HepG2 (cell line): ENCODE results near the gene CAMTA1. TPM values are rescaled to one million over a fixed set of nuclear protein-coding genes. Genes with fewer than 3 reads are reported as not detected.

Experiments
- ATAC-seq: fragments of 200-7000 bp; cut with Tn5 transposase; 3 replicates; pipeline ENCODE4 v1.9.1; 2020; ENCODE audit warnings: mild to moderate bottlenecking, moderate library complexity
- BruUV-seq: library from RNA; stranded (reverse); fragments of 400-500 nt; replicated peaks from 2 replicates; lab custom pipeline; 2021; lab: Mats Ljungman, UMichigan
- CTCF ChIA-PET: fragments of 300-600 bp; formaldehyde crosslinking; extraction: SDS; loops from one replicate; lab custom pipeline; 2021; ENCODE audit warnings: low total read pairs, inconsistent platforms, low intra/inter-chr PET ratio; lab: Yijun Ruan, JAX
- POLR2A ChIA-PET: fragments of 350-600 bp; sonication (Branson Sonifier 250); formaldehyde crosslinking; loops from one replicate; lab custom pipeline; 2020; ENCODE audit warnings: antibody characterized with exemption, inconsistent platforms; lab: Yijun Ruan, JAX
- DNase-seq: peaks from one replicate; pipeline ENCODE4 v3.0.0-alpha.2; 2015; ENCODE audit warnings: low spot score
- FAIRE-seq: peaks from 3 replicates; lab custom pipeline; 2011; peaks lifted over from hg19 to GRCh38; lab: Jason Lieb, UNC
- H2AFZ ChIP-seq: one replicate; pipeline ENCODE4 v1.6.1; 2011; ENCODE audit warnings: low read length, inconsistent platforms
- H3K27ac ChIP-seq: fragments of 300-600 bp; 3 replicates; pipeline ENCODE4 v1.8.0; 2011; ENCODE audit warnings: mixed run types, mild to moderate bottlenecking, mixed read lengths, low read length, inconsistent platforms; ENCODE audit not compliant: insufficient read depth; ENCODE audit errors: extremely low read length
- H3K27me3 ChIP-seq, 2 experiments: fragments of 200-600 bp in 1 of 2; 2 replicates in 1 of 2; 3 replicates in 1 of 2; pipeline versions ENCODE4 v1.6.0 to v1.8.0; 2011; ENCODE audit warnings: low read length in 2 of 2, mild to moderate bottlenecking in 2 of 2, moderate library complexity in 2 of 2, inconsistent platforms in 1 of 2; ENCODE audit not compliant: insufficient read depth in 2 of 2, control insufficient read depth in 1 of 2
- H3K36me3 ChIP-seq, 2 experiments: fragments of 200-600 bp in 1 of 2; replicated peaks in 1 of 2; 2 replicates in 1 of 2; 3 replicates in 1 of 2; pipeline versions ENCODE4 v1.5.1 to v1.8.0; 2011; ENCODE audit warnings: low read length in 2 of 2, inconsistent platforms in 1 of 2; ENCODE audit not compliant: insufficient read depth in 2 of 2, control insufficient read depth in 1 of 2
- H3K4me1 ChIP-seq: 2 replicates; pipeline ENCODE4 v1.5.1; 2012; ENCODE audit warnings: low read length, inconsistent platforms; ENCODE audit not compliant: insufficient read depth
- H3K4me2 ChIP-seq: 2 replicates; pipeline ENCODE4 v1.6.0; 2011; ENCODE audit warnings: low read depth, low read length, inconsistent platforms
- H3K4me3 ChIP-seq, 3 experiments: fragments of 200-600 bp in 1 of 3; sonication (generic), shearing (Covaris generic) in 1 of 3; replicated peaks in 1 of 3; 2 replicates each; pipeline ENCODE4 v1.5.1; 2011 to 2016; ENCODE audit warnings: low read length in 3 of 3, inconsistent platforms in 2 of 3, low read depth in 2 of 3, mild to moderate bottlenecking in 2 of 3, control low read depth in 1 of 3, mixed read lengths in 1 of 3; ENCODE audit not compliant: insufficient read depth in 1 of 3
- H3K79me2 ChIP-seq: one replicate; pipeline ENCODE4 v1.6.1; 2011; ENCODE audit warnings: low read length, inconsistent platforms; ENCODE audit not compliant: insufficient read depth
- H3K9ac ChIP-seq: 2 replicates; pipeline ENCODE4 v1.6.0; 2011; ENCODE audit warnings: mild to moderate bottlenecking, low read depth, low read length, inconsistent platforms; ENCODE audit not compliant: insufficient read depth
- H3K9me3 ChIP-seq: 2 replicates; pipeline ENCODE4 v1.5.1; 2012; ENCODE audit warnings: mild to moderate bottlenecking, low read length
- H4K20me1 ChIP-seq: 2 replicates; pipeline ENCODE4 v1.6.0; 2011; ENCODE audit warnings: inconsistent platforms, mild to moderate bottlenecking, low read length, moderate library complexity; ENCODE audit not compliant: insufficient read depth
- HNRNPH1 ChIP-seq: fragments of 200-400 bp; formaldehyde crosslinking; optimal IDR thresholded peaks from 2 replicates; pipeline ENCODE3; 2017; ENCODE audit warnings: mild to moderate bottlenecking, low read depth, low read length
- NFKB2 ChIP-seq: sonication (generic); formaldehyde crosslinking; IDR thresholded peaks from 2 replicates; pipeline ENCODE4 v1.4.0; 2020; ENCODE audit warnings: missing genetic modification reagents, borderline replicate concordance
- NR2F6 ChIP-seq, 2 experiments: IDR thresholded peaks; 2 replicates each; pipeline ENCODE4 v1.6.1; 2016; ENCODE audit warnings: antibody characterized with exemption in 1 of 2, mild to moderate bottlenecking in 1 of 2
- PAX8 ChIP-seq: sonication (generic); formaldehyde crosslinking; IDR thresholded peaks from 2 replicates; pipeline ENCODE4 v1.8.0; 2022; ENCODE audit warnings: mild to moderate bottlenecking, missing genetic modification reagents, borderline replicate concordance
- TP53 ChIP-seq: sonication (generic); formaldehyde crosslinking; conservative IDR thresholded peaks from 2 replicates; pipeline ENCODE4 v1.4.0; 2020; ENCODE audit warnings: missing genetic modification reagents
- ZBTB25 ChIP-seq: IDR thresholded peaks from 2 replicates; pipeline ENCODE4 v1.6.1; 2018; ENCODE audit warnings: missing genetic modification reagents
- ZFY ChIP-seq: sonication (generic); formaldehyde crosslinking; IDR thresholded peaks from 2 replicates; pipeline ENCODE4 v1.4.0; 2020; ENCODE audit warnings: missing genetic modification reagents
- ZFYVE20 ChIP-seq: sonication (generic); formaldehyde crosslinking; IDR thresholded peaks from 2 replicates; pipeline ENCODE4 v1.8.0; 2023; ENCODE audit warnings: low read depth, mild to moderate bottlenecking, moderate library complexity, missing genetic modification reagents, borderline replicate concordance
- ZMAT5 ChIP-seq: sonication (generic); formaldehyde crosslinking; IDR thresholded peaks from 2 replicates; pipeline ENCODE4 v1.5.0; 2020; ENCODE audit warnings: mild to moderate bottlenecking, low read depth, missing genetic modification reagents, borderline replicate concordance
- ZNF160 ChIP-seq: sonication (generic); formaldehyde crosslinking; IDR thresholded peaks from 2 replicates; pipeline ENCODE4 v1.8.0; 2022; ENCODE audit warnings: mild to moderate bottlenecking, inconsistent platforms, missing genetic modification reagents
- ZNF652 ChIP-seq: IDR thresholded peaks from 2 replicates; pipeline ENCODE4 v1.6.1; 2016; ENCODE audit warnings: low read depth, borderline replicate concordance
- ZNF850 ChIP-seq: sonication (generic); formaldehyde crosslinking; conservative IDR thresholded peaks from 2 replicates; pipeline ENCODE4 v1.9.0; 2021; ENCODE audit warnings: mild to moderate bottlenecking, missing genetic modification reagents
- WGBS: methylation state at CpG from one replicate; pipeline ENCODE4 v1.1.6; 2017; ENCODE audit warnings: low lambda C conversion rate; 5-methylcytosine and 5-hydroxymethylcytosine counted together
- in situ Hi-C: cut with HindIII; loops from 2 replicates; pipeline ENCODE4 v1.10.0; 2017; ENCODE audit warnings: low pct_unique_long_range_greater_than_20kb; ENCODE audit not compliant: extremely low pct_ligation_motif_present
- intact Hi-C: fragments of 100-400 bp; cut with micrococcal nuclease; formaldehyde crosslinking; loops from one replicate; pipeline ENCODE4 v1.10.0; 2022; ENCODE audit not compliant: unreplicated experiment
- polyA plus RNA-seq, 8 experiments: library from polyadenylated mRNA; depleted of rRNA in 3 of 8; stranded (reverse) in 7 of 8; unstranded in 1 of 8; fragments of >200 nt; fragmentation: Illumina TruSeq in 4 of 8; extraction: Trizol in 4 of 8; gene quantifications; 2 replicates each; pipeline versions ENCODE4 v1.2.1 to v1.2.3, GENCODE V29; 2011 to 2016; ENCODE audit warnings: low read depth in 4 of 8, missing spikeins in 1 of 8, mixed read lengths in 1 of 8; ENCODE audit not compliant: insufficient read depth in 1 of 8
- total RNA-seq, 5 experiments: library from RNA; depleted of rRNA; stranded (reverse); fragments of >200 nt; fragmentation: Illumina TruSeq; extraction: Trizol; gene quantifications; 2 replicates each; pipeline ENCODE4 v1.2.3, GENCODE V29; 2016; ENCODE audit warnings: low read depth in 1 of 5
- TF ChIP-seq, protein P1 (sequence below): sonication (generic); formaldehyde crosslinking; IDR thresholded peaks from 2 replicates; pipeline ENCODE4 v1.8.1; 2023; ENCODE audit warnings: mild to moderate bottlenecking, inconsistent platforms, moderate library complexity, missing genetic modification reagents, borderline replicate concordance
- TF ChIP-seq, protein P2 (sequence below): sonication (generic); formaldehyde crosslinking; IDR thresholded peaks from 2 replicates; pipeline ENCODE4 v1.5.0; 2020; ENCODE audit warnings: missing genetic modification reagents
- TF ChIP-seq, protein P3 (sequence below): IDR thresholded peaks from 2 replicates; pipeline ENCODE4 v1.6.1; 2016

Gene CAMTA1
- total and polyA plus RNA-seq, 2 of the 13 experiments (the other 11 are each of a cell fraction or from before 2014, with no cell fraction given): 25.0 to 36.4 TPM

DNA sequence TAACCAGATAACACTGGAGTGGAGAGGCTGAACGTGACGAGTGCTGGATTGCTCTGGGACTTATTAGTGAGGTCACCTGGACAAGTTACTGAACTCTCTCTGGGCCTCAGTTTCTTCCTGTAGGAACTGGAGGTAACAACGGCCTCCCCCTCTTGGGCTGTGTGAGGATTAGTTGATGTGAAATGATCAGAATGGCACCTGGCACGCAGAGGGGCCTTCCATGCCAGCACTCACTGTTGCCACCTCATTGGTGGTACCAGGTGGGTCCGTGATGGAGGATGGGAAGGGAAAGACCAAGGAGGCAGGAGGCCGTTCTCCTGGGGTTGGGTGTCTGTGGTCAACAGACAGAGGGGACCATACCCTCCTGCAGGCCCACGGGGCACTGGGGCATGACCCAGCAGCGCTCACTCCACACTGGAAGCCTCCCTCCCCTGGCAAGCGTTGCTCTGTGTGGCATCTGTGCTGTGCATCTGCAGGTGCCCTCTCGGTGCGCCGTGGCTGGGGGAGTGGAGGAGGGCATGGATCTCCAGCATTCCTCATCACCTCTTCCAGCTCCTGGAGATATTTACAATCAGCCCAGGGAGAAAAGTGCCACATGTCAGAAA is 636.3 kb downstream of the CAMTA1 start (continued):
- TF ChIP-seq ZNF850 (CRISPR knock-in tag) (no peak), ZNF160 (CRISPR knock-in tag) (no peak), NR2F6 (IDR thresholded peaks at IDR 0.05) (no peak), NR2F6 (CRISPR knock-in tag; IDR thresholded peaks at IDR 0.05) (no peak), HNRNPH1 (no peak), ZFY (CRISPR knock-in tag) (no peak), ZMAT5 (CRISPR knock-in tag) (no peak), ZFYVE20 (CRISPR knock-in tag) (no peak)
- TF ChIP-seq, protein P1, sequence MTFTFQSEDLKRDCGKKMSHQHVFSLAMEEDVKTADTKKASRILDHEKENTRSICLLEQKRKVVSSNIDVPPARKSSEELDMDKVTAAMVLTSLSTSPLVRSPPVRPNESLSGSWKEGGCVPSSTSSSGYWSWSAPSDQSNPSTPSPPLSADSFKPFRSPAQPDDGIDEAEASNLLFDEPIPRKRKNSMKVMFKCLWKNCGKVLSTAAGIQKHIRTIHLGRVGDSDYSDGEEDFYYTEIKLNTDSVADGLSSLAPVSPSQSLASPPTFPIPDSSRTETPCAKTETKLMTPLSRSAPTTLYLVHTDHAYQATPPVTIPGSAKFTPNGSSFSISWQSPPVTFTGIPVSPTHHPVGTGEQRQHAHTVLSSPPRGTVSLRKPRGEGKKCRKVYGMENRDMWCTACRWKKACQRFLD (CRISPR knock-in tag): no peak
- TF ChIP-seq, protein P2, sequence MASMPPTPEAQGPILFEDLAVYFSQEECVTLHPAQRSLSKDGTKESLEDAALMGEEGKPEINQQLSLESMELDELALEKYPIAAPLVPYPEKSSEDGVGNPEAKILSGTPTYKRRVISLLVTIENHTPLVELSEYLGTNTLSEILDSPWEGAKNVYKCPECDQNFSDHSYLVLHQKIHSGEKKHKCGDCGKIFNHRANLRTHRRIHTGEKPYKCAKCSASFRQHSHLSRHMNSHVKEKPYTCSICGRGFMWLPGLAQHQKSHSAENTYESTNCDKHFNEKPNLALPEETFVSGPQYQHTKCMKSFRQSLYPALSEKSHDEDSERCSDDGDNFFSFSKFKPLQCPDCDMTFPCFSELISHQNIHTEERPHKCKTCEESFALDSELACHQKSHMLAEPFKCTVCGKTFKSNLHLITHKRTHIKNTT (CRISPR knock-in tag): no peak

DNA sequence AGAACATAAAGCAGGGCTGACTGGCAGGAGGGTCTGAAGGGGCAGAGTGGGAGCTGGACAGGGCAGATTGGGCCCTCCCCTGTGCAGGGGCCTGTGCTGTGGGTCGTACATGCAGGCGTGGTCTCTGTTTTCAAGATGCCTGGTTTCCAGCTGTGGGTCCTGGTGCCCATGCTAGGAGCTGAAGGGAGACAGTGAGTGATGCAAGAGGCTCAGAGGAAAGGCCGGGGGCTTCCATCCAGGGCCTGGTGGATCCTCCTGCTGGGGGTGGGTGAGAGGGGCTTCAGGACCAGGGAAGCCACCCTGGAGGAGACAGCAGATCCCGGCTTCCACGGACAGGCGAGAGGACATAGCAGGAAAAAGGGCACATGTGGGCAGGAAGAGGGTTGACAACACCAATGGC is 636.8 kb downstream of the CAMTA1 start:
- Histone ChIP-seq H3K4me1 (no peaks in the 10 kb centered on the region), H3K36me3 (no peaks in the 10 kb centered on the region), H3K27ac (no peak overlapping the region), H4K20me1 (no peaks in the 10 kb centered on the region), H3K9ac (no peak overlapping the region), H3K4me3 (no peak overlapping the region), H3K9me3 (no peaks in the 10 kb centered on the region; the same call in 1 of the 2 replicates), H3K4me2 (no peak overlapping the region), H3K79me2 (no peaks in the 10 kb centered on the region), H3K27me3 (peaks cover 1 to 12% of the 10 kb centered on the region in 2 experiments; a peak in 3 of 5 replicates), H2AFZ (no peak overlapping the region)
- DNase-seq (no peak), FAIRE-seq (no peak), ATAC-seq (no peak)
- BruUV-seq: no TSS peak
- ChIA-PET CTCF (no interaction called here), POLR2A (no interaction called here)
- in situ Hi-C loops (no loop called here), intact Hi-C loops (no loop called here)
- TF ChIP-seq TP53 (CRISPR knock-in tag): no peak
- TF ChIP-seq ZNF652 (CRISPR knock-in tag): no peak
- no peak for TF ChIP-seq NFKB2 (CRISPR knock-in tag)
- TF ChIP-seq PAX8 (CRISPR knock-in tag): no peak
- TF ChIP-seq, protein P3, sequence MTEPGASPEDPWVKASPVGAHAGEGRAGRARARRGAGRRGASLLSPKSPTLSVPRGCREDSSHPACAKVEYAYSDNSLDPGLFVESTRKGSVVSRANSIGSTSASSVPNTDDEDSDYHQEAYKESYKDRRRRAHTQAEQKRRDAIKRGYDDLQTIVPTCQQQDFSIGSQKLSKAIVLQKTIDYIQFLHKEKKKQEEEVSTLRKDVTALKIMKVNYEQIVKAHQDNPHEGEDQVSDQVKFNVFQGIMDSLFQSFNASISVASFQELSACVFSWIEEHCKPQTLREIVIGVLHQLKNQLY (CRISPR knock-in tag): no peak
- no peak for TF ChIP-seq ZBTB25
- 17% methylated on average over 4 of the region's 6 CpGs for WGBS
